Adrenal gland (tissue), 5 donors: ENCODE data around the gene PORCN.

Experiments
- CTCF ChIP-seq, 6 experiments: fragments of 450-650 bp in 4 of 6; fragments of 200-600 bp in 2 of 6; sonication (generic) in 1 of 6; IDR thresholded peaks; 1 replicate in 5 of 6; 2 replicates in 1 of 6; pipeline versions ENCODE4 v1.5.1 to v1.8.0; 2016 to 2021; ENCODE audit warnings: antibody characterized with exemption in 6 of 6, mild to moderate bottlenecking in 2 of 6, moderate library complexity in 1 of 6
- POLR2A ChIP-seq, 2 donors: fragments of 450-650 bp; IDR thresholded peaks; one replicate each; pipeline ENCODE4 v1.6.1; 2017; ENCODE audit warnings: antibody characterized with exemption in 2 of 2, mild to moderate bottlenecking in 2 of 2, moderate library complexity in 1 of 2
- donor health status: DM: no; HTN: no; CAD: no.

GRCh38 chrX:48538641-48539344 is 30.0 kb downstream of the PORCN start:
- TF ChIP-seq CTCF (IDR thresholded peaks at IDR 0.05): no peak
- no peak for TF ChIP-seq POLR2A (IDR thresholded peaks at IDR 0.05)
